GM19193 (cell line): Measurements from ENCODE around the gene NFIC.

Source experiments
- POLR2A ChIP-seq: IDR thresholded peaks from 4 replicates; pipeline ENCODE4 v1.6.1; 2011; ENCODE audit not compliant: insufficient read depth, insufficient read length; ENCODE audit errors: extremely low read depth

Gene NFIC

DNA sequence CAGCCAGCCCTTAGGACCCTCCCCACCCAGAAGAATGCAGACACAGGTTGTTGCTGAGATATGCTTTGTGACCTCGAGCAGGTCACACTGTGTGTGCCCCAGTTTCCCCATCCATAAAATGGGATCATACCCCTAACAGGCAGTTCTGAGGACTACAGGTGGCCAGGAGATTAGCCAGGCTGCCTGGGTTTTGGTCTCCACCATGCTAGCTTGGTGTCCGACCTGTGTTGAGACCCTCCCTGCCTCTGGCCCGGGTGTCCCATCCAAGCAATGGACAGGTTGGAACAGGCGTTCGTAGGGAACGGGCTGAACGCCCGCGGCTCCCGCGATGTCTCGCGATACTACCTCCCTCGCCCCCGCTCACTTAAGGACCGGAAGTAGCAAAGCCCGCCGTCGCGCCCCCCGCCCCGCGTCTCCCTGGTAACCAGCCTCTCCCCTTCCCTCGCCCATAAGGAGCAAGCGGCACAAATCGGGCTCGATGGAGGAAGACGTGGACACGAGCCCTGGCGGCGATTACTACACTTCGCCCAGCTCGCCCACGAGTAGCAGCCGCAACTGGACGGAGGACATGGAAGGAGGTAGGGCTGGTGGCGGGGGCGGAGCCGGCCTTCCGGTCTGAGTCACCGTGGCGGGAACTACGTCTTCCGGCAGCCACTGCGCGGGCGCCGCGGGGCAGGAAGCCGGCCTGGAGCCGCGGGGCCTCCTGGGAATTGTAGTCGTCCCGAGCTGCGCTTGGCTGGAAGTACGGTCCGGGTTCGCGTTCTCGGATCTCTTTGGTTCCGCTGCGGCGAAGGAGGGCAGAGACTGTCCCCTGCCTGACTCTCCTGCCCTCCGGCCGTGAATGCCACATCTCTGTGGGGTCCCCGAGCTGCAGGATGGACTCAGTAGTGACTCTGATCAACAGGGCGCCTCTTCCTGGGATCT lies 68.5 kb downstream of the NFIC start:
- TF ChIP-seq POLR2A, result peak; percentile 82

DNA sequence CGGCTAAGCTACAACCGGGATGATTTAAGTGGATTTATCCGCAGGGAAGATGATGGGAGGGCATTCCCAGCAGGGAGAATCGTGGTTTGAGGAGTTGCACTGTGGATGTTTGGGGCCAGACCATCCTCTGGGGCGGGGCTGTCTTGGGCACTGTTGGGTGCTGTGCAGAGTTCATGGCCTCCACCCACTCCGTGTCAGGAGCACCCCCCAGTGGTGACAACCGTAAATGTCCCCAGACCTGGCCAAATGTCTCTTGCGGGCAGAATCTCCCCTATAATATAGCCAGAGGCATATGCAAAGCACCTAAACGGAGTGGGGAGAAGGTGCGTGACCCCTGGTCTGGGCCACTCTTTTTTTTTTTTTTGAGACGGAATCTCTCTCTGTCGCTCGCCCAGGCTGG lies 73.7 kb downstream of the NFIC start:
- no peak for TF ChIP-seq POLR2A

GRCh38 chr19:3441089-3441985 lies 75.0 kb downstream of the NFIC start:
- no peak for TF ChIP-seq POLR2A

DNA sequence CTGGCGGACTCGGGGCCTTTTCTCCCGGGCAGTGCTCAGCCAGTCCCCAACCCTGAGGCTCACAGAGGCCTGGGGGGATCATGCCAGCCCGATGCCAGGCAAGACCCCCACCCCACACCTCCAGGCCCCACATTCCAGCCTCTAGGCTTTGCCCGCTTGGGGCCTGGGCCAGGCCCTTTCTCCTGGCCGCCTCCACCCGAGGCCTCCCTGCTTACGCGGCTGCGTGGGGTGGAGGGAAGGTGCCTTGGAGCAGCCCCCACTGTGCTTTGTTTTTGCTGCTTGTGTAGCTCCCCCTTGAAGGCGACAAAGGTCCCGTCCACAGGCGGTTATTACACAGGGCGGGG lies 75.6 kb downstream of the NFIC start:
- TF ChIP-seq POLR2A, result no peak

- TF ChIP-seq POLR2A, result no peak
Observed at GRCh38 chr19:3442487-3443071, 76.2 kb downstream of the NFIC start.

GRCh38 chr19:3443840-3444694 lies 77.7 kb downstream of the NFIC start:
- no peak for TF ChIP-seq POLR2A

- no peak for TF ChIP-seq POLR2A
Observed at GRCh38 chr19:3444695-3445234, 78.4 kb downstream of the NFIC start.

- TF ChIP-seq POLR2A, result no peak
Observed at GRCh38 chr19:3448616-3449334, 82.4 kb downstream of the NFIC start.

DNA sequence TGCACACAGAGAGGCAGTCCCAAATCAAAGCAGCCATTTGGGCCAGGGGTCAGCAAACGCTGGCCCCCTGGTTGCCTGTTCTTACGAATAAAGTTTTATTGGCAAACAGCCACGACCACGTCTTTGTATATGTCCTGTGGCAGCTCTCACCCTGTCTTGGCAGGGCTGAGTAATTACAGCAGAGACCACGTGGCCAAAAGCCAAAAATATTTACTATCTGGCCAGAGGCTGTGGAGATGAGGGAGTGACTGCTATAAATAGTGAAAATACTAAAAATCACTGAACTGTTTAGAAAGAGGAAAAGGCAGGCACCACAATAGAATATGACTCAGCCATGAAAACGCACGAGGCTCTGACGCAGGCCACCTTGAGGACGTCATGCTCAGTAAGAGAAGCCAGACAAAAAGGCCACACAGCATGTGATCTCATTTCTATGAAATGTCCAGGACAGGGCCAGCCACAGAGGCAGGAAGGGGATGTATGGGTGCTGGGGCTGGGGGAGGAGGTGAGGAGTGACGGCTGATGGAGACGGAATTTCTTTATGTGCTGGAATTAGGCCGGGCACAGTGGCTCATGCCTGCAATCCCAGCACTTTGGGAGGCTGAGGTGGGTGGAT lies 84.5 kb downstream of the NFIC start:
- TF ChIP-seq POLR2A, result no peak

- TF ChIP-seq POLR2A, result no peak
Observed at GRCh38 chr19:3451451-3451866, 85.1 kb downstream of the NFIC start.

DNA sequence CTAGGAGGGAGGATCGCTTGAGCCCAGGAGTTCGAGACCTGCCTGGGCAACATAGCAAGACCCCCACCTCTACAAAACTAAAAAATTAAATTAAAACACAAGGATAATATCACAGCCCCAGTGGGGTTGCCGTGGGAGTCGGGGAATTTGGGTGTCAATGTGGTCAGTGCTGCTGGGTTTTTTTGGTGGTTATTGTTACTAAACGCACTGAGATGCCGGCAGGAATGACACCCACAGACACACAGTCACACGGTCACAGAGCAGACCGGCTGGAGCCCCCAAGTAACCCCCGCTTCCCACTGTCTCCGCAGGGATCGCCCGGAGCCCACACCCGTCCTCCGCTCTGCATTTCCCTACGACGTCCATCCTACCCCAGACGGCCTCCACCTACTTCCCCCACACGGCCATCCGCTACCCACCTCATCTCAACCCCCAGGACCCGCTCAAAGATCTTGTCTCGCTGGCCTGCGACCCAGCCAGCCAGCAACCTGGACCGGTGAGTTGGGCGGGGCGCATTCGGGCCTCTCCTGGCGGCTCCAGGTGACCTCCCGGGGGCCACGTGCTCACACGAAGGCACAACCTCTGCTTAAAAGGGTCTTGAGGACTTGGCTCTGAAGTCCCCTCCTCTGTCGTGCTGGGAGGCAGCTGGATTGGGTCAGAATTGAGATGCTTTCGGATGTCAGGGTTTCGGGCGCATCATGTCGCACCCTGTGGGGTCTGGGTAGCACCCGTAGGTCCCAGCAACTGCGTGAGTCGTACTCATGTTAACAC lies 86.0 kb downstream of the NFIC start:
- TF ChIP-seq POLR2A, result no peak

DNA sequence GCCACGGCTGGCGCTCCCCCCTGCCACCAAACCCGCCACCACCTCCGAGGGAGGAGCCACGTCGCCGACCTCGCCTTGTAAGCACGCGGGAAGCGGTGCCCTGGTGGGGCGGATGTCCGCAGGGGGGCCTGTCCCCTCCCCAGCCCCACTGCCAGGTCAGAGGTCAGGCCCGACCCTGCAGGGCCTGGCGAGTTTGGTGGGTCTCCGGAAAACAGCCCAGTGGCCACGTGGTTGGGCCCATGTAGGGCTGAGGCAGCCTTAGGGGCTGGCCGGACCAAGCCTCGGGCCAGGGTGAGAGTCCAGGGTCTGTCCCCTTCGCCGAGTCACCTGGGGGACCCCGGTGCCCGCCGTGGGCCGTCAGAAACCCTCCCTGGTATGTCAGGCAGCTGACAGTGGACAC lies 87.5 kb downstream of the NFIC start:
- TF ChIP-seq POLR2A, result no peak
